ENCODE results near the gene FGD3. TPM values are rescaled to one million over a fixed set of nuclear protein-coding genes. Genes with fewer than 3 reads are reported as not detected.

Gene FGD3
- total and polyA plus RNA-seq, 9 of the 15 experiments (the other 6 are each of a cell fraction or from before 2014, with no cell fraction given) = 0.07 to 1.3 (median 0.29) TPM

- Histone ChIP-seq H3K27me3 (ENCODE audit: control insufficient read depth in 2 of 2, insufficient read depth in 2 of 2, low read length in 2 of 2) (no peaks in the 10 kb centered on the region), H3K79me2 (ENCODE audit: control insufficient read depth, insufficient read depth, low read length) (peaks cover 16% of the 10 kb centered on the region; the same call in 2 of the 3 replicates), H3K27ac (ENCODE audit: extremely low read depth, low read depth, low read length) (no peak overlapping the region; the same call in 2 of the 3 replicates), H3K9ac (ENCODE audit: insufficient read depth in 1 of 2, low read depth in 2 of 2, low read length in 2 of 2) (no peak overlapping the region), H3K9me3 (replicated peaks; ENCODE audit: control insufficient read depth, insufficient read depth, low read depth, low read length) (no peaks in the 10 kb centered on the region), H2AFZ (ENCODE audit: low read depth, low read length) (no peak overlapping the region), H3K4me3 (no peak overlapping the region), H4K20me1 (replicated peaks; ENCODE audit: control insufficient read depth, insufficient read depth, low read length) (no peaks in the 10 kb centered on the region), H3K4me2 (ENCODE audit: insufficient read depth, low read length) (no peak overlapping the region), H3K4me1 (replicated peaks in 1 of 2; ENCODE audit: control insufficient read depth in 2 of 2, insufficient read depth in 2 of 2, low read length in 2 of 2) (peaks cover 37 to 39% of the 10 kb centered on the region in 2 experiments), H3K36me3 (ENCODE audit: control insufficient read depth, insufficient read depth, low read length) (no peaks in the 10 kb centered on the region; the same call in 2 of the 3 replicates), H3K9me1 (ENCODE audit: control insufficient read depth, insufficient read depth, low read length) (no peaks in the 10 kb centered on the region)
- FAIRE-seq = no peak
- DNase-seq (ENCODE audit: extremely low read depth in 1 of 4, low spot score in 3 of 4) = no peak
- 79% methylated on average over 15 of the region's 15 CpGs for WGBS (ENCODE audit: insufficient coverage, low coverage, missing lambda C conversion rate)
- POLR2A ChIA-PET = interaction anchor here (0.7 to 1.3 kb wide), 5 partner anchors 11 to 260 kb away, joined by 3 to 6 read pairs (median 3); no protein-coding TSS in a partner anchor
- BruUV-seq (replicated peaks) = no TSS peak
- CTCF ChIA-PET (ENCODE audit: low intra/inter-chr PET ratio) = no interaction called here
- in situ Hi-C loops (cut with MboI) (no loop called here), intact Hi-C loops (cut with micrococcal nuclease) (no loop called here)
- TF ChIP-seq CREB1 (IDR thresholded peaks at IDR 0.05) = no peak
- no peak for TF ChIP-seq CREB1 (CRISPR knock-in tag; IDR thresholded peaks at IDR 0.05)
- no peak for TF ChIP-seq IFI16 (CRISPR knock-in tag; IDR thresholded peaks at IDR 0.05)
- no peak for TF ChIP-seq SNRNP70 (optimal IDR thresholded peaks at IDR 0.05; ENCODE audit: low read depth, low read length)
- no peak for TF ChIP-seq HDAC8 (tag; IDR thresholded peaks at IDR 0.05)
- no peak for ATAC-seq
These were observed 117.9 kb downstream of the FGD3 start for GRCh38 chr9:93065135-93065720.

- ChIA-PET CTCF (ENCODE audit: low intra/inter-chr PET ratio) (no interaction called here), POLR2A (interaction anchor here (1.0 kb wide), 1 partner anchor 28 kb away, joined by 5 read pairs; no protein-coding TSS in a partner anchor)
- intact Hi-C loops (cut with micrococcal nuclease) (no loop called here), in situ Hi-C loops (cut with MboI) (no loop called here)
- H3K4me2 ChIP-seq (ENCODE audit: insufficient read depth, low read length) = no peak overlapping the region
- ATAC-seq = no peak
- H2AFZ ChIP-seq (ENCODE audit: low read depth, low read length) = no peak overlapping the region
- DNase-seq (ENCODE audit: extremely low read depth in 1 of 4, low spot score in 3 of 4) = no peak
- H3K27me3 ChIP-seq (ENCODE audit: control insufficient read depth in 2 of 2, insufficient read depth in 2 of 2, low read length in 2 of 2) = no peaks in the 10 kb centered on the region
- no peak overlapping the region for H3K27ac ChIP-seq (ENCODE audit: extremely low read depth, low read depth, low read length)
- H3K79me2 ChIP-seq (ENCODE audit: control insufficient read depth, insufficient read depth, low read length) = peaks cover 4% of the 10 kb centered on the region; the same call in 2 of the 3 replicates
- no peaks in the 10 kb centered on the region; the same call in 2 of the 3 replicates for H3K36me3 ChIP-seq (ENCODE audit: control insufficient read depth, insufficient read depth, low read length)
- no TSS peak for BruUV-seq (replicated peaks)
- no peak overlapping the region for H3K9ac ChIP-seq (ENCODE audit: insufficient read depth in 1 of 2, low read depth in 2 of 2, low read length in 2 of 2)
- H3K4me1 ChIP-seq (replicated peaks in 1 of 2; ENCODE audit: control insufficient read depth in 2 of 2, insufficient read depth in 2 of 2, low read length in 2 of 2) = peaks cover 29 to 31% of the 10 kb centered on the region in 2 experiments
- H3K9me1 ChIP-seq (ENCODE audit: control insufficient read depth, insufficient read depth, low read length) = peaks cover 3% of the 10 kb centered on the region
- no peaks in the 10 kb centered on the region for H4K20me1 ChIP-seq (replicated peaks; ENCODE audit: control insufficient read depth, insufficient read depth, low read length)
- 56% methylated on average over 3 of the region's 3 CpGs for WGBS (ENCODE audit: insufficient coverage, low coverage, missing lambda C conversion rate)
- H3K9me3 ChIP-seq (replicated peaks; ENCODE audit: control insufficient read depth, insufficient read depth, low read depth, low read length) = no peaks in the 10 kb centered on the region
- no peak for FAIRE-seq
- no peak overlapping the region for H3K4me3 ChIP-seq
- TF ChIP-seq USF1 (CRISPR knock-in tag; IDR thresholded peaks at IDR 0.05) (peak; percentile 34; the same call in 1 of the 2 replicates), HDAC8 (tag; IDR thresholded peaks at IDR 0.05) (0 out of 2 replicates have a peak, but pooled peaks have one; percentile 13), ILK (tag; IDR thresholded peaks at IDR 0.05; ENCODE audit: borderline replicate concordance, low read depth) (no peak), CAMTA2 (CRISPR knock-in tag; conservative IDR thresholded peaks at IDR 0.05) (no peak), ZNF766 (CRISPR knock-in tag; conservative IDR thresholded peaks at IDR 0.05) (peak; percentile 38; the same call in 1 of the 2 replicates), MEIS2 (IDR thresholded peaks at IDR 0.05; ENCODE audit: partially characterized antibody) (peak; percentile 34), ZNF224 (CRISPR knock-in tag; IDR thresholded peaks at IDR 0.05) (no peak)
These were observed 119.8 kb downstream of the FGD3 start for GRCh38 chr9:93066978-93067603.

All from K562 (cell line).